ENCODE measurements around the gene GSK3B. TPM values are rescaled to one million over a fixed set of nuclear protein-coding genes. Genes with fewer than 3 reads are reported as not detected.

Gene GSK3B
- polyA plus RNA-seq, 10 donors: 21.6 to 34.3 (median 28.3) TPM

DNA sequence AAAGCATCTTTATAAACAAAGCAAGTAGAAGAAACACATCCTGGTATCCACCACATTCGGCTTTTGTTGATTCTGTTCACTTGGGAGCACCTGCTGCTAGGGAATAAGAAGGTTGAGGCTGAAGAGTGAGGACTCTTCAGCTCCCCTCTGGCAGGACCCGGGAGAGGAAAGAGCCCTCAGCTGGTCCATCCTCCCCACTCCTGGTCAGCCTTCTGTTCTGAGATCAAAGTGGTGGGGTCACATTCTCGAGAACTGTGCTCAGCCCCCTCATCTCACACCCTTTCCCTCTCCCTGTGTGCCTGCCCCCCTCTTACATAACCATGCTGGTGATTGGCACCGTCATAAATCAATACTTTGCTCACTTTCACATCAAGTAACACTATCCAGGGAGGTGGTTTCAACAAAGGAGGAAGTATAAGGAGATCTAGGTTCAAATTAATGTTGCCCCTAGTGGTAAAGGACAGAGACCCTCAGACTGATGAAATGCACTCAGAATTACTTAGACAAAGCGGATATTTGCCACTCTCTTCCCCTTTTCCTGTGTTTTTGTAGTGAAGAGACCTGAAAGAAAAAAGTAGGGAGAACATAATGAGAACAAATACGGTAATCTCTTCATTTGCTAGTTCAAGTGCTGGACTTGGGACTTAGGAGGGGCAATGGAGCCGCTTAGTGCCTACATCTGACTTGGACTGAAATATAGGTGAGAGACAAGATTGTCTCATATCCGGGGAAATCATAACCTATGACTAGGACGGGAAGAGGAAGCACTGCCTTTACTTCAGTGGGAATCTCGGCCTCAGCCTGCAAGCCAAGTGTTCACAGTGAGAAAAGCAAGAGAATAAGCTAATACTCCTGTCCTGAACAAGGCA, 312.7 kb downstream of the GSK3B start, which contains the start of gene NR1I2:
TSS of gene NR1I2 (plus strand) at position 772 of the 869 bp plus-strand sequence.
- no peak for DNase-seq

DNA sequence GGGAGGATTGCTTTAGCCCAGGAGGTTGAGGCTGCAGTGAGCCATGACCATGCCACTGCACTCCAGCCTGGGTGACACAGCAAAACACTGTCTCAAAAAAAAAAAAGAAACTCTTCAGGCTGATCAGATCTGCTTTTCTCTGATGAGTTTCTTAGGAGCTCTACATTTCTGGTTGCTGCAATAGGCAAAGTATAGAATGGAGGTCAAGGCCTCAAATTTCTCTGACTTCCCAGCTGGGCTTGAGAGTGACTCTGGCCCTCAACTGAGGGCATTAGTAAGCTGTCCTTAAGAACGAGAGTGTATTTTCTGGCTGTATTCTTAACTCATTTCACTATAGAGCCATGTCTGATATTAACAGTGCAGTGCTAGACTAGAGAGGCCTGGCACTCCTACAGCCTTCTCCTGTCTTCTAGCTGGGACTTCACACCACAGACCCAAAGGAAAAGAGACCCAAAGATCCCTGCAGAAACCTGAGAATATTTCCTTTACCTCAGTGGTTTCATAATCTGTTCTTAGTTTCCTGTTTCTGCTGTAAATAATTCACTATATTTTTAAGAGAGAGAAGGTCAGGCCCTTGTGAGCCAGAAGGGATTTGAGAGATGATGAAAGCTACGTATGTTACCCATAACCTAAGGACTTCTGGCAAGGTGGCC, 314.4 kb downstream of the GSK3B start:
- no peak for DNase-seq

DNA sequence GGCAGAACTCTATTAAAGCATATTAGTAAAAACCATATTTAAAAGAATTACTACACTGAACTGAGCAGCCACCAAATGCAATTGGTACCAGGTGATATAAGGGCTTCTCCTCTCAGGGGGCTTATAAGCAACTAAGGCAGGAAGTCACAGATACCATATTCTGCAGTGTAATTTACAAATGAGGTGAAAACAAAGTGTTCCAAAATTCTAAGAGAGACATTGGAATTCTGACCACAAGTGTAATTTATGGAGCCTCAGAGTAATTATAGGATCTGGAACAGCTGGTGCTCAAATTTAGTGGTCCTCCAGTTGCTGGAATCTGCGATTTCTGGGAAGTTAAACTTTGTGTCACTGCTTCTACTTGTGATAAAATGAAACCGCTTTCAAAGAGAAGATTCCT, 315.4 kb downstream of the GSK3B start:
- DNase-seq: no peak

DNA sequence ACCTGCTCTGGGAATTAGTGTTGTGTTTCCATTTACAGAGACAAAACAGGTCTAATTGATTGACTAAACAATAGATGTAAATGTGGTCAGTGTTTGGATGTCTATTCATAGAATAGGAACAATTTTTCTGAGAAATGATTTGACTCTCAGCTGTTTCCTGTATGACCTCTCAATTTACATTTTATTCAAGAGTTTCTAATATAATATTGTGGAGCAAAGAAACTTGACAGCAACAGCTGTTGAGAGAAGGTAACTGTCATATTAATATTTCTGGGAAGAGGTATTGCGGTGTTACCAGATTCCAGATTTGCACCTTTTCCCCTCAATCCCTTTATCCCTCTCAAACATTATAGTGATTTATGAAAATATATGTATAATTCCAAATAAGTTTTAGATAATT, 316.1 kb downstream of the GSK3B start:
- DNase-seq: no peak

DNA sequence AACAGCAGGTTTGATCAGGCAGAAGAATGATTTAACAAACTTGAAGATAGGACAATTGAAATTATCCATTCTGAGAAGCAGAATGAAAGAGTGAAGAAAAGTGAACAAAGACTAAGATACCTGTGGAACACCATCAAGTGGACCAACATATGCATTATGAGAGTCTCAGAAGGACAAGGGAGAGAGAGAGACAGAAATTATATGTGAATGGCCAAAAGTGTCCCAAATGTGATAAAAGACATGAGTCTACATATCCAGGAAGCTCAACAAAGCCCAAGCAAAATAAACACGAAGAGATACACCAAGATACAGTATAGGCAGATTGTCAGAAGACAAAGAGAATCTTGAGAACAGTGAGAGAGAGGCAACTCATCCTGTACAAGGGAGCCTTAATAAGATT, 317.9 kb downstream of the GSK3B start:
- DNase-seq: no peak

DNA sequence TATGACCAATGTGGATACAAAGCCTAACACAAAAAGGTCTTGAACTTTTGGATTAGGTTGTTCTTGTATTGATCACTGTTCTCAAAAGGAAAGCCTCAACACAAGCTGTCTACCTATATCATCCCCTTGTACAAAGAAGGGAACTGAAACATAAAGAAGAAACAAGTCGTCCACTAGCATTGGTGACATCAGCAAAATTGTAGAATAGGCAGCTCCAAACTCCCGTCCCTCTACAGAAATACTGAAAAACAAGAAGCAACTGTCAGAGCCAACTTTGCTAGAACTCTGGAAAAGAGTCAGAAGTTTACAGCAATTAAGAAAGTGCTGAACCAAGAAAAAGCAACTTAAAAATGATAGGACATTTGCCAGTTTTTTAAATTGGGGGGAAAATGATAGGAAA, 319.8 kb downstream of the GSK3B start:
- DNase-seq: peak; percentile 0 to 8 (median 4)

Other genes with a start within 250 kb of the GSK3B start
- 1 to 10 TPM in 9 of 10 donors, under 1 TPM in 1; 0.88 to 2.2 (median 1.2) TPM for gene GPR156, start 190.8 kb upstream of the GSK3B start, polyA plus RNA-seq (ENCODE audit: insufficient read length in 10 of 10)